K562 (cell line): ENCODE results near the gene NUBP2. TPM values are rescaled to one million over a fixed set of nuclear protein-coding genes. Genes with fewer than 3 reads are reported as not detected.

Experiments used
- ATF3 ChIP-seq, 2 experiments: fragments of 450-650 bp in 1 of 2; sonication (generic) in 1 of 2; formaldehyde crosslinking in 1 of 2; IDR thresholded peaks in 1 of 2; conservative IDR thresholded peaks in 1 of 2; 2 replicates each; pipeline versions ENCODE4 v1.6.1 to v1.8.1; 2016 to 2023; ENCODE audit warnings: mild to moderate bottlenecking in 2 of 2, moderate library complexity in 2 of 2, inconsistent platforms in 1 of 2, missing genetic modification reagents in 1 of 2
- CBX3 ChIP-seq, 2 experiments: IDR thresholded peaks; 1 replicate in 1 of 2; 2 replicates in 1 of 2; pipeline ENCODE4 v1.6.1; 2012; ENCODE audit warnings: inconsistent platforms in 2 of 2, low read length in 2 of 2, borderline replicate concordance in 1 of 2, control low read depth in 1 of 2
- ETV1 ChIP-seq: fragments of 450-650 bp; conservative IDR thresholded peaks from 2 replicates; pipeline ENCODE4 v1.6.1; 2016; ENCODE audit warnings: missing genetic modification characterization, control low read depth, low read depth, missing compliant biosample characterization
- GABPA ChIP-seq: fragments of 200-800 bp; sonication (Bioruptor generic); conservative IDR thresholded peaks from 2 replicates; pipeline ENCODE4 v1.6.1; 2016; ENCODE audit warnings: low read depth, missing genetic modification characterization, missing compliant biosample characterization
- GMEB1 ChIP-seq: fragments of 250-450 bp; sonication (Bioruptor Pico); IDR thresholded peaks from 2 replicates; pipeline ENCODE4 v1.4.0; 2020; ENCODE audit warnings: mild to moderate bottlenecking
- HIVEP1 ChIP-seq: fragments of 250-450 bp; sonication (Bioruptor Pico); IDR thresholded peaks from 2 replicates; pipeline ENCODE4 v1.4.0; 2020; ENCODE audit warnings: mild to moderate bottlenecking
- MBD1 ChIP-seq: fragments of 250-450 bp; sonication (Bioruptor Pico); IDR thresholded peaks from 2 replicates; pipeline ENCODE4 v1.8.0; 2022; ENCODE audit warnings: inconsistent platforms
- NCOA2 ChIP-seq, 2 experiments: fragments of 450-650 bp; IDR thresholded peaks; 2 replicates each; pipeline ENCODE4 v1.6.1; 2018; ENCODE audit warnings: mild to moderate bottlenecking in 2 of 2, moderate library complexity in 1 of 2; ENCODE audit not compliant: partially characterized antibody in 2 of 2
- NCOA6 ChIP-seq: fragments of 450-650 bp; IDR thresholded peaks from 2 replicates; pipeline ENCODE4 v1.6.1; 2017; ENCODE audit warnings: mild to moderate bottlenecking
- NFIC ChIP-seq: fragments of 450-650 bp; IDR thresholded peaks from 2 replicates; pipeline ENCODE4 v1.6.1; 2017; ENCODE audit warnings: mild to moderate bottlenecking, inconsistent platforms
- NR4A1 ChIP-seq, 2 experiments: fragments of 250-450 bp in 1 of 2; fragments of 450-650 bp in 1 of 2; sonication (Bioruptor Pico) in 1 of 2; IDR thresholded peaks; 2 replicates each; pipeline versions ENCODE4 v1.4.0 to v1.6.1; 2016 to 2020; ENCODE audit warnings: mild to moderate bottlenecking in 2 of 2, missing compliant biosample characterization in 1 of 2, missing genetic modification characterization in 1 of 2, moderate library complexity in 1 of 2
- RAD51 ChIP-seq: fragments of 450-650 bp; IDR thresholded peaks from 2 replicates; pipeline ENCODE4 v1.7.1; 2016; ENCODE audit warnings: low read depth, mild to moderate bottlenecking, borderline replicate concordance
- SAFB2 ChIP-seq: fragments of 200-400 bp; formaldehyde crosslinking; IDR thresholded peaks from 2 replicates; pipeline ENCODE4 v1.6.1; 2018; ENCODE audit warnings: borderline replicate concordance, low read length, low read depth, moderate library complexity; ENCODE audit not compliant: severe bottlenecking
- TBP ChIP-seq: optimal IDR thresholded peaks from 2 replicates; pipeline ENCODE3; 2011; ENCODE audit warnings: low read depth, low read length, improper control_type of control experiment
- TCF3 ChIP-seq: sonication (generic); formaldehyde crosslinking; IDR thresholded peaks from 2 replicates; pipeline ENCODE4 v1.4.0; 2020; ENCODE audit warnings: mild to moderate bottlenecking, missing genetic modification reagents
- UBTF ChIP-seq, 2 experiments: IDR thresholded peaks; 2 replicates each; pipeline ENCODE4 v1.6.1; 2012; ENCODE audit warnings: improper control_type of control experiment in 2 of 2, low read depth in 2 of 2, low read length in 2 of 2, borderline replicate concordance in 1 of 2
- ZNF12 ChIP-seq: sonication (generic); formaldehyde crosslinking; IDR thresholded peaks from 2 replicates; pipeline ENCODE4 v1.4.0; 2020; ENCODE audit warnings: mild to moderate bottlenecking, missing genetic modification reagents
- ZNF165 ChIP-seq: fragments of 250-450 bp; sonication (Bioruptor Pico); IDR thresholded peaks from 2 replicates; pipeline ENCODE4 v1.4.0; 2020; ENCODE audit warnings: borderline replicate concordance
- ZNF184 ChIP-seq: sonication (generic); formaldehyde crosslinking; IDR thresholded peaks from 2 replicates; pipeline ENCODE4 v1.5.0; 2020; ENCODE audit warnings: missing genetic modification reagents
- ZNF436 ChIP-seq: fragments of 250-450, 450-650 bp; sonication (Bioruptor Pico); formaldehyde crosslinking; IDR thresholded peaks from 2 replicates; pipeline ENCODE4 v1.7.0; 2020; ENCODE audit warnings: mild to moderate bottlenecking
- polyA plus RNA-seq, 8 experiments: library from polyadenylated mRNA; depleted of rRNA in 4 of 8; stranded (reverse) in 5 of 8; unstranded in 3 of 8; fragments of >200 nt; fragmentation: Nextera tagmentation in 2 of 8; fragmentation: Illumina TruSeq in 1 of 8; extraction: Ambion mirVana in 2 of 8; extraction: Trizol in 1 of 8; gene quantifications; 2 replicates each; pipeline versions ENCODE4 v1.2.1 to v1.2.3, GENCODE V29; 2011 to 2014; ENCODE audit warnings: inconsistent platforms in 1 of 8, missing spikeins in 1 of 8
- total RNA-seq, 7 experiments: library from RNA; depleted of rRNA in 6 of 7; stranded (reverse); fragments of >200 nt in 6 of 7; fragmentation: Illumina TruSeq in 2 of 7; extraction: Trizol in 2 of 7; gene quantifications; 2 replicates each; pipeline versions ENCODE4 v1.2.1 to v1.2.3, GENCODE V29; 2011 to 2021; ENCODE audit warnings: low replicate concordance in 1 of 7

NUBP2 gene
- total and polyA plus RNA-seq, 9 of the 15 experiments (the other 6 are each of a cell fraction or from before 2014, with no cell fraction given) = 1.8 to 115 (median 24.0) TPM

GRCh38 chr16:1772908-1773702 lies 9.7 kb upstream of the NUBP2 start, which contains the start of gene MRPS34 (continued):
- TF ChIP-seq MBD1 (no peak), ZNF436 (CRISPR knock-in tag) (no peak), NCOA6 (no peak), UBTF (IDR thresholded peaks at IDR 0.05; ENCODE audit: borderline replicate concordance in 1 of 2, low read depth in 2 of 2, low read length in 2 of 2) (peak; percentile 95 to 97), RAD51 (no peak), ZNF12 (0 out of 2 replicates have a peak, but pooled peaks have one; percentile 70), TCF3 (CRISPR knock-in tag) (peak; percentile 23), ZNF165 (CRISPR knock-in tag) (no peak), SAFB2 (no peak), HIVEP1 (CRISPR knock-in tag) (peak; percentile 60; the same call in 1 of the 2 replicates), CBX3 (IDR thresholded peaks at IDR 0.05; ENCODE audit: borderline replicate concordance in 1 of 2, low read length in 2 of 2) (peak in 1 of 2 experiments; percentile 48; a peak in 1 of 3 replicates), ATF3 (IDR thresholded peaks at IDR 0.05) (no peak), ATF3 (CRISPR knock-in tag; conservative IDR thresholded peaks at IDR 0.05) (peak; percentile 28), GABPA (tag) (peak; percentile 100), NCOA2 (IDR thresholded peaks at IDR 0.05; ENCODE audit: partially characterized antibody in 2 of 2) (no peak), NFIC (peak; percentile 56), TBP (peak; percentile 82), ZNF184 (CRISPR knock-in tag) (no peak), NR4A1 (CRISPR knock-in tag; IDR thresholded peaks at IDR 0.05) (peak; percentile 59; the same call in 1 of the 2 replicates), NR4A1 (tag; IDR thresholded peaks at IDR 0.05) (0 out of 2 replicates have a peak, but pooled peaks have one; percentile 51), ETV1 (tag) (peak; percentile 85), GMEB1 (CRISPR knock-in tag) (peak; percentile 56; the same call in 1 of the 2 replicates)
